IMR-90 (cell line): ENCODE measurements around the gene HTT. TPM values are rescaled to one million over a fixed set of nuclear protein-coding genes. Genes with fewer than 3 reads are reported as not detected.

Source experiments
- ATAC-seq: fragments of 200-7000 bp; cut with Tn5 transposase; 2 replicates; pipeline ENCODE4 v1.9.1; 2020; ENCODE audit warnings: low read depth, mild to moderate bottlenecking, moderate library complexity
- BruUV-seq: library from RNA; stranded (reverse); fragments of 400-500 nt; replicated peaks from 2 replicates; lab custom pipeline; 2021; lab: Mats Ljungman, UMichigan
- CTCF ChIA-PET: fragments of 300-600 bp; formaldehyde crosslinking; extraction: SDS; loops from one replicate; lab custom pipeline; 2021; ENCODE audit warnings: antibody characterized with exemption; lab: Yijun Ruan, JAX
- POLR2A ChIA-PET: fragments of 300-600 bp; sonication (Branson Sonifier 250); formaldehyde crosslinking; loops from one replicate; lab custom pipeline; 2022; ENCODE audit warnings: antibody characterized with exemption; ENCODE audit not compliant: unreplicated experiment; lab: Charles Lee
- DNase-seq: peaks from one replicate; pipeline ENCODE4 v3.0.0; 2013
- H2AFZ ChIP-seq: replicated peaks from 2 replicates; pipeline ENCODE3; 2013; ENCODE audit warnings: low read length, mild to moderate bottlenecking; ENCODE audit not compliant: poor library complexity
- H2AK5ac ChIP-seq: 2 replicates; pipeline ENCODE4 v1.6.1; 2013; ENCODE audit warnings: low read depth, low read length, inconsistent platforms
- H2AK9ac ChIP-seq: replicated peaks from 2 replicates; pipeline ENCODE3; 2013; ENCODE audit warnings: mild to moderate bottlenecking, low read depth, low read length, moderate library complexity; ENCODE audit not compliant: poor library complexity
- H2BK120ac ChIP-seq: 2 replicates; pipeline ENCODE4 v1.6.1; 2013; ENCODE audit warnings: low read depth, low read length, inconsistent platforms
- H2BK15ac ChIP-seq: 3 replicates; pipeline ENCODE4 v1.6.1; 2013; ENCODE audit warnings: low read depth, low read length, inconsistent platforms
- H2BK20ac ChIP-seq: 2 replicates; pipeline ENCODE4 v1.6.1; 2013; ENCODE audit warnings: low read depth, mild to moderate bottlenecking, inconsistent platforms, low read length, moderate library complexity
- H2BK5ac ChIP-seq: 2 replicates; pipeline ENCODE4 v1.6.1; 2013; ENCODE audit warnings: mild to moderate bottlenecking, low read depth, low read length, inconsistent platforms; ENCODE audit not compliant: poor library complexity, severe bottlenecking
- H3K14ac ChIP-seq: replicated peaks from 2 replicates; pipeline ENCODE4 v1.6.1; 2013; ENCODE audit warnings: low read depth, low read length, inconsistent platforms
- H3K18ac ChIP-seq: 2 replicates; pipeline ENCODE4 v1.6.1; 2013; ENCODE audit warnings: low read depth, low read length, control low read depth
- H3K23ac ChIP-seq: 2 replicates; pipeline ENCODE4 v1.6.1; 2013; ENCODE audit warnings: low read depth, low read length, inconsistent platforms
- H3K27ac ChIP-seq: 2 replicates; pipeline ENCODE4 v1.5.1; 2013; ENCODE audit warnings: mild to moderate bottlenecking, control low read depth, low read length; ENCODE audit not compliant: insufficient read depth
- H3K27me3 ChIP-seq: 2 replicates; pipeline ENCODE4 v1.6.1; 2013; ENCODE audit warnings: low read length; ENCODE audit not compliant: control insufficient read depth, insufficient read depth
- H3K36me3 ChIP-seq: 2 replicates; pipeline ENCODE4 v1.6.1; 2013; ENCODE audit warnings: low read length, mixed read lengths; ENCODE audit not compliant: control insufficient read depth, insufficient read depth
- H3K4ac ChIP-seq: 2 replicates; pipeline ENCODE4 v1.6.1; 2013; ENCODE audit warnings: low read depth, low read length, inconsistent platforms
- H3K4me1 ChIP-seq: 2 replicates; pipeline ENCODE4 v1.6.1; 2013; ENCODE audit warnings: low read length, mixed read lengths; ENCODE audit not compliant: control insufficient read depth, insufficient read depth
- H3K4me2 ChIP-seq: 2 replicates; pipeline ENCODE4 v1.6.1; 2013; ENCODE audit warnings: low read depth, mild to moderate bottlenecking, control low read depth, low read length, moderate library complexity
- H3K4me3 ChIP-seq: 2 replicates; pipeline ENCODE4 v1.5.1; 2013; ENCODE audit warnings: low read depth, mild to moderate bottlenecking, control low read depth, low read length, moderate library complexity; ENCODE audit not compliant: insufficient read depth
- H3K56ac ChIP-seq: 2 replicates; pipeline ENCODE4 v1.6.1; 2013; ENCODE audit warnings: low read length, inconsistent platforms; ENCODE audit not compliant: insufficient read depth; ENCODE audit errors: extremely low read depth
- H3K79me1 ChIP-seq, 2 experiments: 2 replicates each; pipeline ENCODE4 v1.6.1; 2013; ENCODE audit warnings: low read length in 2 of 2, inconsistent platforms in 1 of 2, low read depth in 1 of 2
- H3K9ac ChIP-seq: 2 replicates; pipeline ENCODE4 v1.6.1; 2013; ENCODE audit warnings: low read depth, low read length, control low read depth
- H3K9me1 ChIP-seq: 2 replicates; pipeline ENCODE4 v1.6.1; 2013; ENCODE audit warnings: low read length, inconsistent platforms; ENCODE audit not compliant: insufficient read depth
- H3K9me3 ChIP-seq: 2 replicates; pipeline ENCODE4 v1.6.1; 2013; ENCODE audit warnings: low read length; ENCODE audit not compliant: control insufficient read depth, insufficient read depth
- H4K20me1 ChIP-seq: 2 replicates; pipeline ENCODE4 v1.6.1; 2013; ENCODE audit warnings: low read length, inconsistent platforms; ENCODE audit not compliant: insufficient read depth
- H4K5ac ChIP-seq: 2 replicates; pipeline ENCODE4 v1.6.1; 2013; ENCODE audit warnings: mild to moderate bottlenecking, low read depth, low read length, control low read depth
- H4K8ac ChIP-seq, 2 experiments: 2 replicates each; pipeline ENCODE4 v1.6.1; 2013; ENCODE audit warnings: low read depth in 2 of 2, low read length in 2 of 2, control low read depth in 1 of 2, inconsistent platforms in 1 of 2
- H4K91ac ChIP-seq: 2 replicates; pipeline ENCODE4 v1.6.1; 2013; ENCODE audit warnings: low read depth, low read length, inconsistent platforms; ENCODE audit not compliant: insufficient read depth
- MXI1 ChIP-seq: IDR thresholded peaks from 2 replicates; pipeline ENCODE4 v1.6.1; 2012; ENCODE audit warnings: low read depth, mild to moderate bottlenecking, low read length, moderate library complexity, borderline replicate concordance
- SMC3 ChIP-seq: fragments of 150-350 bp; IDR thresholded peaks from 2 replicates; pipeline ENCODE4 v1.6.1; 2016; ENCODE audit warnings: low read depth, mild to moderate bottlenecking, antibody characterized with exemption, low read length, moderate library complexity
- WGBS, 2 experiments: methylation state at CpG; one replicate each; pipeline versions ENCODE4 v1.1.5 to v1.1.7; 2013; ENCODE audit warnings: missing lambda C conversion rate in 2 of 2; ENCODE audit not compliant: insufficient read length in 1 of 2; ENCODE audit errors: extremely low coverage in 2 of 2; 5-methylcytosine and 5-hydroxymethylcytosine counted together
- dilution Hi-C: fragments of 300-500 bp; cut with HindIII; formaldehyde crosslinking; loops from one replicate; pipeline ENCODE4 v1.14.3; 2018; ENCODE audit warnings: low sequenced_read_pairs; ENCODE audit not compliant: unreplicated experiment
- in situ Hi-C: fragments of 300-500 bp; cut with MboI; formaldehyde crosslinking; loops from 3 replicates; pipeline ENCODE4 v1.14.3; 2019; ENCODE audit warnings: low sequenced_read_pairs, inconsistent platforms, mixed read lengths
- intact Hi-C: fragments of 100-400 bp; cut with micrococcal nuclease; formaldehyde crosslinking; loops from 2 replicates; pipeline ENCODE4 v1.10.0; 2022
- polyA plus RNA-seq, 3 experiments: library from polyadenylated mRNA; depleted of rRNA; stranded (reverse); fragments of >200 nt; gene quantifications; 2 replicates each; pipeline ENCODE4 v1.2.3, GENCODE V29; 2012; ENCODE audit warnings: low replicate concordance in 1 of 3
- total RNA-seq: library from RNA; depleted of rRNA; stranded (reverse); fragments of >200 nt; gene quantifications from 2 replicates; pipeline ENCODE4 v1.2.3, GENCODE V29; 2012

Gene HTT
- total and polyA plus RNA-seq, 2 of the 4 experiments (the other 2 are of a cell fraction): 11.6 to 14.3 TPM

DNA sequence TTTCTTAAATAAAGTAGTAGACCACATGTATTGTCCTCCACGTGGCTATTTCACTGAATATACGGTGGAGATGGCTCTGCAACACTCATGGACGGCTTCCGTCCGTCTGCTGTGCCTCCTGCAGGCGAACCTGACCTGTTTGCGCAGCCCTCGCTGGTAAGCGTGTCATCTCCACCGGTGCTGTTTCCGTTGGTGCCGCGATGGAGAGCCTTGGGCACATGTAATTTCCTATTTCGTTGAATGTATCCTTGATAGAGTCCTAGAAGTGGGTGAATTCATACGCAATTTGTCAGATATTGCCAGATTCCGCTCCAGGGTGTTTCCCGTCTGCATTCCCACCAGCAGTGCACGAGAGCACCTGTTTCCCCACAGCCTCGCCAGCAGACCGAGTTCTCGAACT, 48.6 kb upstream of the HTT start:
- BruUV-seq: no TSS peak
- Histone ChIP-seq H3K14ac (no peak overlapping the region), H3K23ac (no peak overlapping the region), H2BK15ac (no peak overlapping the region), H4K20me1 (no peaks in the 10 kb centered on the region), H2AK5ac (no peak overlapping the region), H4K91ac (no peak overlapping the region), H2BK120ac (no peak overlapping the region), H3K9ac (no peak overlapping the region), H3K4ac (no peak overlapping the region), H3K9me1 (no peaks in the 10 kb centered on the region), H4K5ac (no peak overlapping the region), H3K27me3 (peaks cover 33% of the 10 kb centered on the region), H3K18ac (no peak overlapping the region), H2AFZ (no peak overlapping the region), H3K4me2 (no peak overlapping the region), H3K56ac (no peak overlapping the region), H3K4me1 (no peaks in the 10 kb centered on the region), H2AK9ac (no peak overlapping the region), H3K79me1 (no peaks in the 10 kb centered on the region), H3K9me3 (peaks cover 7% of the 10 kb centered on the region), H4K8ac (no peak overlapping the region), H2BK20ac (no peak overlapping the region), H3K27ac (no peak overlapping the region), H2BK5ac (no peak overlapping the region), H3K4me3 (no peak overlapping the region), H3K36me3 (no peaks in the 10 kb centered on the region)
- dilution Hi-C loops: no loop called here
- intact Hi-C loops: no loop called here
- WGBS, 2 experiments: 91% methylated on average over 9 of the region's 21 CpGs; no CpG with 5 or more reads in 1 of the 2 experiments
- no peak for TF ChIP-seq MXI1
- no peak for TF ChIP-seq SMC3
- POLR2A ChIA-PET: no interaction called here
- in situ Hi-C loops: loop anchor here (25.0 kb wide), 1 partner anchor 264 kb away; the partner anchor contains the start of gene TNIP2
- CTCF ChIA-PET: no interaction called here
- ATAC-seq (no peak), DNase-seq (no peak)
